GM12891 (cell line): ENCODE data around the gene NDST1.

Experiments
- POLR2A ChIP-seq: IDR thresholded peaks from 2 replicates; pipeline ENCODE4 v1.6.1; 2011; ENCODE audit warnings: low read depth, low read length, control low read depth
- POLR2AphosphoS5 ChIP-seq: IDR thresholded peaks from 2 replicates; pipeline ENCODE4 v1.6.1; 2011; ENCODE audit warnings: low read depth, low read length, control low read depth
- POU2F2 ChIP-seq: IDR thresholded peaks from 2 replicates; pipeline ENCODE4 v1.6.1; 2011; ENCODE audit warnings: low read depth, mild to moderate bottlenecking, control low read depth, low read length, moderate library complexity
- TAF1 ChIP-seq: IDR thresholded peaks from 2 replicates; pipeline ENCODE4 v1.6.1; 2011; ENCODE audit warnings: low read depth, low read length, control low read depth

DNA sequence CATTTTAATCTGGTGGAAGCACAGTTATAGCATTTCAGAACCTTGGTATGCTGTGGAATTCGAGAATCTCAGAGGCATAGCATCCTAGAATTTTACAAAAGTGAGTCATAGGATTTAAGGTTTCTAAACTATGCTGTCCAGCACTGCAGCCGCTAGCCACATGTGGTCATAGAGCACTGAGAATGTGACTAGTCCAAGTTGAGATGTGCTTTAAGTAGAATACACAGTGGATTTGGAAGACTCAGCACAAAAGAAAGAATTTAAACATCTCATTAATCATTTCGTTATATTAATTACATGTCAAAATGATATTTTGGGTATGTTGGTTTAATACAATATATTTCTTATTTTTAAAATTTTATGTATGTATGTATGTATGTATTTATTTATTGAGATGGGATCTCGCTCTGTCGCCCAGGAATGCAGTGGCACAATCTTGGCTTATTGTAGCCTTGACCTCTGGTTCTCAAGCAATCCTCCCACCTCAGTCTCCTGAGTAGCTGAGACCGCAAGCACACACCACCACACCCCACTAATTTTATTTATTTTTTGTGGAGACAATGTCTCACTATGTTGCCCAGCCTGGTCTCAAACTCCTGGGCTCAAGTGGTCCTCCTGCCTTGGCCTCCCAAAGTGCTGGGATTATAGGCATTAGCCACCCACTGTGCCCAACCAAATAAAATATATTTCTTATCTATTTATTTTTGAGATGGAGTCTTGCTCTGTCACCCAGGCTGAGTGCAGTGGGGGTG is 38.0 kb upstream of the NDST1 start:
- TF ChIP-seq TAF1 (no peak), POLR2A (no peak), POU2F2 (no peak), POLR2AphosphoS5 (no peak)
